AG09319 (cell line): ENCODE measurements around the gene SLC12A4.

Experiments
- DNase-seq: peaks from one replicate; pipeline ENCODE4 v3.0.0-alpha.2; 2010; ENCODE audit warnings: low read depth; ENCODE audit errors: extremely low read depth
- CTCF ChIP-seq: IDR thresholded peaks from 2 replicates; pipeline ENCODE4 v1.5.1; 2011; ENCODE audit warnings: low read depth, mild to moderate bottlenecking, inconsistent platforms, low read length, moderate library complexity

SLC12A4 gene

GRCh38 chr16:67964477-67965131, 3.8 kb downstream of the SLC12A4 start:
- DNase-seq = no peak
- TF ChIP-seq CTCF = no peak

- DNase-seq = no peak
- no peak for TF ChIP-seq CTCF
These were observed 4.6 kb downstream of the SLC12A4 start for GRCh38 chr16:67963662-67964321.

GRCh38 chr16:67963292-67963661, 5.2 kb downstream of the SLC12A4 start:
- DNase-seq = no peak
- no peak for TF ChIP-seq CTCF

- no peak for TF ChIP-seq CTCF
These were observed 6.3 kb downstream of the SLC12A4 start for GRCh38 chr16:67962135-67962534.

GRCh38 chr16:67961551-67961957, 6.9 kb downstream of the SLC12A4 start:
- TF ChIP-seq CTCF = no peak
- DNase-seq = no peak

More at GRCh38 chr16:67962135-67962534, 6.3 kb downstream of the SLC12A4 start:
- no peak for DNase-seq

- TF ChIP-seq CTCF = no peak
- DNase-seq = no peak
These were observed 8.7 kb downstream of the SLC12A4 start for GRCh38 chr16:67959536-67960329.

GRCh38 chr16:67957622-67958021, 10.8 kb downstream of the SLC12A4 start:
- no peak for DNase-seq
- no peak for TF ChIP-seq CTCF
